ENCODE measurements around the gene SCN2B. TPM values are rescaled to one million over a fixed set of nuclear protein-coding genes. Genes with fewer than 3 reads are reported as not detected.

Gene SCN2B
- total and polyA plus RNA-seq, 2 of the 13 experiments (the other 11 are each of a cell fraction or from before 2014, with no cell fraction given) = 0.01 to 0.02 TPM

DNA sequence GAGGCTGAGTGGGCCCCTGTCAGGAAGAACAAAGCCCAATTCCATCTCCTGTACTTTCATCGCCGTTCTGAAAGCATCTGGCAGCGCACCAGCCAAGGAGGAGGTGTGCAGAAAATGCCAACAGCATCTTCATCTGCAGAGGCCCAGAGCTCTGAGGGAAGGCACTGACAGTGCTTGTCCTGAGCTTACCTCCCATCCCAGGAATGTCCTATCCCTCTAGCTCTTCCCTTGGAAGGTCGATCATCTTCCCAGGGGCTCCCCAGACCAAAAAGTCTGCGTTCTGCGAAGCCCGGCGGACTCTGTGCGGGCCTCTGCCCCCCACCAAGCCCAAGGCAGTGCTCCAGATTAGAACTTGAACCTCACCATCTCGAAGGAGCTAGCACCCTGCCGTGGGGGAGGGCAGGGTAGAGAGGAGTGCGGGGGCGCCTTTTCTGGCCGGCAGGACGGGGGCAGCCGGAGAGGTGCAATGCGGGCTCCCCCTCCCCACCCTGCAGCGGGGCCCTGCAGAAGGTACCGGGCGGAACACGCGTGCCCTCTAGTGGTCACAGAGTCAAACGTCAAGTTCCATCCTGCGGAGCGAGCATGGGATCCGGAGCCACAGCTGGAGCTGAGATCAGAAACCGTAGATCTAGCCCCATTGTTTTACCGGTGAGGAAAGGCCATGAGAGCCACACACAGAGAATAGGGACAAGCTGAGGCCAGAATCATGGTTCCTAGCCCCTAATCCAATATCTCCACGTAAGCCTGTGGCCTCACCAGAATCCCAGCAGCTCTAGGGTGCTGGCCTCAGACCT lies 5.0 kb downstream of the SCN2B start (continued):
- TF ChIP-seq, protein P1, sequence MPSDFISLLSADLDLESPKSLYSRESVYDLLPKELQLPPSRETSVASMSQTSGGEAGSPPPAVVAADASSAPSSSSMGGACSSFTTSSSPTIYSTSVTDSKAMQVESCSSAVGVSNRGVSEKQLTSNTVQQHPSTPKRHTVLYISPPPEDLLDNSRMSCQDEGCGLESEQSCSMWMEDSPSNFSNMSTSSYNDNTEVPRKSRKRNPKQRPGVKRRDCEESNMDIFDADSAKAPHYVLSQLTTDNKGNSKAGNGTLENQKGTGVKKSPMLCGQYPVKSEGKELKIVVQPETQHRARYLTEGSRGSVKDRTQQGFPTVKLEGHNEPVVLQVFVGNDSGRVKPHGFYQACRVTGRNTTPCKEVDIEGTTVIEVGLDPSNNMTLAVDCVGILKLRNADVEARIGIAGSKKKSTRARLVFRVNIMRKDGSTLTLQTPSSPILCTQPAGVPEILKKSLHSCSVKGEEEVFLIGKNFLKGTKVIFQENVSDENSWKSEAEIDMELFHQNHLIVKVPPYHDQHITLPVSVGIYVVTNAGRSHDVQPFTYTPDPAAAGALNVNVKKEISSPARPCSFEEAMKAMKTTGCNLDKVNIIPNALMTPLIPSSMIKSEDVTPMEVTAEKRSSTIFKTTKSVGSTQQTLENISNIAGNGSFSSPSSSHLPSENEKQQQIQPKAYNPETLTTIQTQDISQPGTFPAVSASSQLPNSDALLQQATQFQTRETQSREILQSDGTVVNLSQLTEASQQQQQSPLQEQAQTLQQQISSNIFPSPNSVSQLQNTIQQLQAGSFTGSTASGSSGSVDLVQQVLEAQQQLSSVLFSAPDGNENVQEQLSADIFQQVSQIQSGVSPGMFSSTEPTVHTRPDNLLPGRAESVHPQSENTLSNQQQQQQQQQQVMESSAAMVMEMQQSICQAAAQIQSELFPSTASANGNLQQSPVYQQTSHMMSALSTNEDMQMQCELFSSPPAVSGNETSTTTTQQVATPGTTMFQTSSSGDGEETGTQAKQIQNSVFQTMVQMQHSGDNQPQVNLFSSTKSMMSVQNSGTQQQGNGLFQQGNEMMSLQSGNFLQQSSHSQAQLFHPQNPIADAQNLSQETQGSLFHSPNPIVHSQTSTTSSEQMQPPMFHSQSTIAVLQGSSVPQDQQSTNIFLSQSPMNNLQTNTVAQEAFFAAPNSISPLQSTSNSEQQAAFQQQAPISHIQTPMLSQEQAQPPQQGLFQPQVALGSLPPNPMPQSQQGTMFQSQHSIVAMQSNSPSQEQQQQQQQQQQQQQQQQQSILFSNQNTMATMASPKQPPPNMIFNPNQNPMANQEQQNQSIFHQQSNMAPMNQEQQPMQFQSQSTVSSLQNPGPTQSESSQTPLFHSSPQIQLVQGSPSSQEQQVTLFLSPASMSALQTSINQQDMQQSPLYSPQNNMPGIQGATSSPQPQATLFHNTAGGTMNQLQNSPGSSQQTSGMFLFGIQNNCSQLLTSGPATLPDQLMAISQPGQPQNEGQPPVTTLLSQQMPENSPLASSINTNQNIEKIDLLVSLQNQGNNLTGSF (CRISPR knock-in tag; IDR thresholded peaks at IDR 0.05) = peak; percentile 39; the same call in 1 of the 2 replicates
- no peak for TF ChIP-seq ZNF350 (CRISPR knock-in tag; IDR thresholded peaks at IDR 0.05; ENCODE audit: borderline replicate concordance, low read depth)
- TF ChIP-seq ZNF713 (CRISPR knock-in tag; IDR thresholded peaks at IDR 0.05) = no peak
- TF ChIP-seq, protein P2, sequence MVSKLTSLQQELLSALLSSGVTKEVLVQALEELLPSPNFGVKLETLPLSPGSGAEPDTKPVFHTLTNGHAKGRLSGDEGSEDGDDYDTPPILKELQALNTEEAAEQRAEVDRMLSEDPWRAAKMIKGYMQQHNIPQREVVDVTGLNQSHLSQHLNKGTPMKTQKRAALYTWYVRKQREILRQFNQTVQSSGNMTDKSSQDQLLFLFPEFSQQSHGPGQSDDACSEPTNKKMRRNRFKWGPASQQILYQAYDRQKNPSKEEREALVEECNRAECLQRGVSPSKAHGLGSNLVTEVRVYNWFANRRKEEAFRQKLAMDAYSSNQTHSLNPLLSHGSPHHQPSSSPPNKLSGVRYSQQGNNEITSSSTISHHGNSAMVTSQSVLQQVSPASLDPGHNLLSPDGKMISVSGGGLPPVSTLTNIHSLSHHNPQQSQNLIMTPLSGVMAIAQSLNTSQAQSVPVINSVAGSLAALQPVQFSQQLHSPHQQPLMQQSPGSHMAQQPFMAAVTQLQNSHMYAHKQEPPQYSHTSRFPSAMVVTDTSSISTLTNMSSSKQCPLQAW (CRISPR knock-in tag; IDR thresholded peaks at IDR 0.05) = peak; percentile 62; the same call in 1 of the 2 replicates
- no peak for TF ChIP-seq ZBTB38 (CRISPR knock-in tag; IDR thresholded peaks at IDR 0.05)
- no peak for TF ChIP-seq MTF1 (CRISPR knock-in tag; IDR thresholded peaks at IDR 0.05)
- 0 out of 2 replicates have a peak, but pooled peaks have one; percentile 13 for TF ChIP-seq HDAC2 (CRISPR knock-in tag; IDR thresholded peaks at IDR 0.05)
- 0 out of 2 replicates have a peak, but pooled peaks have one; percentile 13 for TF ChIP-seq BCL6 (CRISPR knock-in tag; IDR thresholded peaks at IDR 0.05)
- no peak for TF ChIP-seq NBN (conservative IDR thresholded peaks at IDR 0.05)
- peak in 1 of 2 experiments; percentile 27; a peak in 1 of 4 replicates for TF ChIP-seq KLF16 (CRISPR knock-in tag; IDR thresholded peaks at IDR 0.05)
- TF ChIP-seq RFXAP (CRISPR knock-in tag; IDR thresholded peaks at IDR 0.05; ENCODE audit: borderline replicate concordance) = 0 out of 2 replicates have a peak, but pooled peaks have one; percentile 22
- TF ChIP-seq CEBPB (IDR thresholded peaks at IDR 0.05; ENCODE audit: borderline replicate concordance, low read depth, low read length) = no peak
- peak; percentile 40; the same call in 1 of the 2 replicates for TF ChIP-seq SMC3 (IDR thresholded peaks at IDR 0.05; ENCODE audit: low read length)
- TF ChIP-seq ELF1 (CRISPR knock-in tag; IDR thresholded peaks at IDR 0.05) = peak; percentile 11; the same call in 1 of the 2 replicates
- no peak for TF ChIP-seq ETV5 (CRISPR knock-in tag; IDR thresholded peaks at IDR 0.05; ENCODE audit: borderline replicate concordance)
- TF ChIP-seq MIER2 (CRISPR knock-in tag; IDR thresholded peaks at IDR 0.05) = no peak
- TF ChIP-seq SRSF1 (optimal IDR thresholded peaks at IDR 0.05; ENCODE audit: low read depth, low read length) = peak; percentile 42
- TF ChIP-seq ZZZ3 (CRISPR knock-in tag; IDR thresholded peaks at IDR 0.05; ENCODE audit: borderline replicate concordance) = 0 out of 2 replicates have a peak, but pooled peaks have one; percentile 14
- peak; percentile 18; the same call in 1 of the 2 replicates for TF ChIP-seq YEATS2 (CRISPR knock-in tag; IDR thresholded peaks at IDR 0.05; ENCODE audit: borderline replicate concordance)
- TF ChIP-seq, protein P3, sequence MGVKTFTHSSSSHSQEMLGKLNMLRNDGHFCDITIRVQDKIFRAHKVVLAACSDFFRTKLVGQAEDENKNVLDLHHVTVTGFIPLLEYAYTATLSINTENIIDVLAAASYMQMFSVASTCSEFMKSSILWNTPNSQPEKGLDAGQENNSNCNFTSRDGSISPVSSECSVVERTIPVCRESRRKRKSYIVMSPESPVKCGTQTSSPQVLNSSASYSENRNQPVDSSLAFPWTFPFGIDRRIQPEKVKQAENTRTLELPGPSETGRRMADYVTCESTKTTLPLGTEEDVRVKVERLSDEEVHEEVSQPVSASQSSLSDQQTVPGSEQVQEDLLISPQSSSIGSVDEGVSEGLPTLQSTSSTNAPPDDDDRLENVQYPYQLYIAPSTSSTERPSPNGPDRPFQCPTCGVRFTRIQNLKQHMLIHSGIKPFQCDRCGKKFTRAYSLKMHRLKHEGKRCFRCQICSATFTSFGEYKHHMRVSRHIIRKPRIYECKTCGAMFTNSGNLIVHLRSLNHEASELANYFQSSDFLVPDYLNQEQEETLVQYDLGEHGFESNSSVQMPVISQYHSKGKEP (CRISPR knock-in tag; IDR thresholded peaks at IDR 0.05) = no peak
- TF ChIP-seq ZNF75D (CRISPR knock-in tag; IDR thresholded peaks at IDR 0.05; ENCODE audit: borderline replicate concordance) = no peak
